ENCODE data around the gene ASIC1.

ASIC1 gene

GRCh38 chr12:50053583-50053982 lies 3.8 kb upstream of the ASIC1 start:
- no peak overlapping the region for H3K4me3 ChIP-seq (ENCODE audit: low read length)
- no peak for DNase-seq (ENCODE audit: low read depth)
- TF ChIP-seq, protein P1, sequence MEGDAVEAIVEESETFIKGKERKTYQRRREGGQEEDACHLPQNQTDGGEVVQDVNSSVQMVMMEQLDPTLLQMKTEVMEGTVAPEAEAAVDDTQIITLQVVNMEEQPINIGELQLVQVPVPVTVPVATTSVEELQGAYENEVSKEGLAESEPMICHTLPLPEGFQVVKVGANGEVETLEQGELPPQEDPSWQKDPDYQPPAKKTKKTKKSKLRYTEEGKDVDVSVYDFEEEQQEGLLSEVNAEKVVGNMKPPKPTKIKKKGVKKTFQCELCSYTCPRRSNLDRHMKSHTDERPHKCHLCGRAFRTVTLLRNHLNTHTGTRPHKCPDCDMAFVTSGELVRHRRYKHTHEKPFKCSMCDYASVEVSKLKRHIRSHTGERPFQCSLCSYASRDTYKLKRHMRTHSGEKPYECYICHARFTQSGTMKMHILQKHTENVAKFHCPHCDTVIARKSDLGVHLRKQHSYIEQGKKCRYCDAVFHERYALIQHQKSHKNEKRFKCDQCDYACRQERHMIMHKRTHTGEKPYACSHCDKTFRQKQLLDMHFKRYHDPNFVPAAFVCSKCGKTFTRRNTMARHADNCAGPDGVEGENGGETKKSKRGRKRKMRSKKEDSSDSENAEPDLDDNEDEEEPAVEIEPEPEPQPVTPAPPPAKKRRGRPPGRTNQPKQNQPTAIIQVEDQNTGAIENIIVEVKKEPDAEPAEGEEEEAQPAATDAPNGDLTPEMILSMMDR (conservative IDR thresholded peaks at IDR 0.05; ENCODE audit: low read length): no peak

DNA sequence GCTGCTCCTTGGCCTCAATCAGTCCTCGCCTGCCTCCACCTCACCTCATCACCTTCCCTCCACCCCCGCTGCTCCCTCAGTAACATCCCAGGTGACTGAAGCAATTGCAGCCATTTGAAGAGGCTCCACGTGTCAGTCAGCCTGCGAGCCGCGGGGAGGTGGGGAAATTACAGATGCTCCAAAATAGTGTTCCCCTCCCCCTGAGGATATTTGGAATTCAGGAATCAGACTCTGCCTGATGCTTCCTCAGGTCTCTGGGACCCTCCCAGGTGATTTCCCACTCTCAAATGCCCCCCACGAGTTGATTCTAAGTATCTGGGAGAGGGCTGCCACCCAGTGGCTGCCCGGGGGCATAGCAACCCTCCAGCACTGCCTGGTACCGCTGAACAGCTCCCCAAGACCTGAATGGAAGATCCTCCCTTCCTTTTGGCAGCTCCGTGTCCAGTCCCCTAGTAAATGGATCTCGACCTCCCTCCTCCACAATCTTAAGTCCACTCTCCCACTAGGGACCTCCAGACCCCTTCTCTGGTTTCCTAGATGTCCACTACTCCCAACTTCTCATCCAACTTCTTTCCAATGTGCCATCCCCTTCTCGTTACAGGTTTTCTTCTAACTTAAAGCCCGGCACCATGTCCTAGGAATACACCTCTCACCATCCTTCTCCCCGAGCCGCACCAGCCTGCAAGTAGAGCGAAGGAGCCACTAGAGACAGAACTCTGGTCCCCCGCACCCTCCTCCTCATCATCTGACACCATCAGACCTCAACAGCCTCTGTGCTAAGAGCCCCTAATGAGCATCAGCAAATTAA lies 1.4 kb upstream of the ASIC1 start:
- peak; percentile 30 for DNase-seq (ENCODE audit: low read depth)
- peak overlapping the region; percentile 17; the same call in 1 of the 2 replicates for H3K4me3 ChIP-seq (ENCODE audit: low read length)
- TF ChIP-seq, protein P1 (conservative IDR thresholded peaks at IDR 0.05; ENCODE audit: low read length): peak; percentile 98

DNA sequence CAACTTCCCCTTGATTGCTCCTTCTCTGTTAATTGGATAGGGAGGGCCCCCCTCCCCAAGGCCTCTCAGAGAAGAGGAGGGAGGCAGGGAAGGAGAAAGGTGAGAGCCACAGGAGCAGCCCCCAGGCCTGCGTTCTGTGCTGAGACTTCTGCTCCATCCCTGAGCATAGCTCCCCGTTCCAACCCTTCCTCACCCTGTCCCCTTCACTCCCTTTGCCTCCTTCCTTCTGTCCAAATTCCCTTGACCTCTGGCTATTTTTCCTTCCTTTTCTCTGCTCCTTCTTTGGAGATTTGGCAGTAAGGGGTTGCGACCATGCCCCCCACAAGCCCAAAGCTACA lies 788 bp upstream of the ASIC1 start:
- H3K4me3 ChIP-seq (ENCODE audit: low read length): peak overlapping the region; percentile 73
- TF ChIP-seq, protein P1 (conservative IDR thresholded peaks at IDR 0.05; ENCODE audit: low read length): no peak
- no peak for DNase-seq (ENCODE audit: low read depth)

GRCh38 chr12:50057896-50058670 lies 687 bp downstream of the ASIC1 start:
- DNase-seq (ENCODE audit: low read depth): no peak
- peak overlapping the region; percentile 73 for H3K4me3 ChIP-seq (ENCODE audit: low read length)
- TF ChIP-seq, protein P1 (conservative IDR thresholded peaks at IDR 0.05; ENCODE audit: low read length): no peak

DNA sequence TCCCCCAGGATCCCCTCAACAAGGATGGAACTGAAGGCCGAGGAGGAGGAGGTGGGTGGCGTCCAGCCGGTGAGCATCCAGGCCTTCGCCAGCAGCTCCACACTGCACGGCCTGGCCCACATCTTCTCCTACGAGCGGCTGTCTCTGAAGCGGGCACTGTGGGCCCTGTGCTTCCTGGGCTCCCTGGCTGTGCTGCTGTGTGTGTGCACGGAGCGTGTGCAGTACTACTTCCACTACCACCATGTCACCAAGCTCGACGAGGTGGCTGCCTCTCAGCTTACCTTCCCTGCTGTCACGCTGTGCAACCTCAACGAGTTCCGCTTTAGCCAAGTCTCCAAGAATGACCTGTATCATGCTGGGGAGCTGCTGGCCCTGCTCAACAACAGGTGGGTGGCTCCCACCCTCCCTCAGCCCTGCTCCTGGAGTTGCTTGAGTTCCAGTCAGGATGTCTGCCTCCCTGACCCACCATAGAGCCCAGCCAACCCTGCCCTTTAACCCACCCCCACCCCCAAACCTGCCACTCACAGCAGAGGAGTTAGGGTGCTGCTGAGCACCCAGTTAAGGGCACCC lies 1.4 kb downstream of the ASIC1 start:
- no peak for DNase-seq (ENCODE audit: low read depth)
- H3K4me3 ChIP-seq (ENCODE audit: low read length): no peak overlapping the region
- TF ChIP-seq, protein P1 (conservative IDR thresholded peaks at IDR 0.05; ENCODE audit: low read length): no peak

GRCh38 chr12:50059440-50060119 lies 2.2 kb downstream of the ASIC1 start:
- TF ChIP-seq, protein P1 (conservative IDR thresholded peaks at IDR 0.05; ENCODE audit: low read length): no peak
- DNase-seq (ENCODE audit: low read depth): no peak

More at GRCh38 chr12:50059440-50060119, 2.2 kb downstream of the ASIC1 start:
- H3K4me3 ChIP-seq (ENCODE audit: low read length): no peak overlapping the region
